Measurements from ENCODE around the gene ATE1. TPM values are rescaled to one million over a fixed set of nuclear protein-coding genes. Genes with fewer than 3 reads are reported as not detected.
"Not testable (repeated sequence)": the region's sequence is repeated elsewhere in the genome, so short reads cannot be mapped to it uniquely, and the experiment has no call there.

Gene ATE1
- total and polyA plus RNA-seq, 10 of the 15 experiments (the other 5 are each of a cell fraction or from before 2014, with no cell fraction given) = 4.3 to 22.7 (median 15.9) TPM

GRCh38 chr10:121974019-121974534 is 46.2 kb upstream of the ATE1 start (continued):
- no peak for TF ChIP-seq NR2F1 (conservative IDR thresholded peaks at IDR 0.05)
- TF ChIP-seq SIN3A (IDR thresholded peaks at IDR 0.05; ENCODE audit: low read depth, low read length) = peak; percentile 89
- TF ChIP-seq BHLHE40 (IDR thresholded peaks at IDR 0.05; ENCODE audit: borderline replicate concordance in 1 of 2, low read depth in 2 of 2, low read length in 1 of 2) = peak; percentile 70 to 90
- no peak for TF ChIP-seq BMI1 (IDR thresholded peaks at IDR 0.05; ENCODE audit: borderline replicate concordance)
- no peak for TF ChIP-seq REST (IDR thresholded peaks at IDR 0.05; ENCODE audit: low read depth, low read length)

DNA sequence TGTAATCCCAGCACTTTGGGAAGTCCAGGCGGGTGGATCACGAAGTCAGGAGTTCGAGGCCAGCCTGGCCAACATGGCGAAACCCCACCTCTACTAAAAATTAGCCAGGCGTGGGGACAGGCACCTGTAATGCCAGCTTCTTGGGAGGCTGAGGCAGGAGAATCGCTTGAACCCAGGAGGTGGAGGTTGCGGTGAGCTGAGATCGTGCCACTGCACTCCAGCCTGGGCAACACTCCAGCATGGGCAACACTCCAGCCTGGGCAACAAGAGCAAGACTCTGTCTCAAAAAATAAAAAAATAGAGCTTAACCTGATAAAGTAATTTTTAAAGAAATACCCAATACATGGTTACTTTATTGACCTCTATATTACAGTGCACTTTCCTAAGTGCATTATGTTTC is 41.3 kb upstream of the ATE1 start:
- BruUV-seq (replicated peaks); H4K20me1 ChIP-seq (ENCODE audit: control insufficient read depth, insufficient read depth); RAD21 ChIA-PET (ENCODE audit: unreplicated experiment); SMC1A ChIA-PET (ENCODE audit: uncharacterized antibody, unreplicated experiment); H3K4me1 ChIP-seq (ENCODE audit: control insufficient read depth, insufficient read depth, low read length); intact Hi-C loops (cut with micrococcal nuclease; ENCODE audit: unreplicated experiment); H3K9ac ChIP-seq (ENCODE audit: control insufficient read depth, insufficient read depth, low read length); H3K4me2 ChIP-seq (ENCODE audit: control insufficient read depth, insufficient read depth); POLR2A ChIA-PET; H3K9me3 ChIP-seq (replicated peaks; ENCODE audit: control insufficient read depth, insufficient read depth, low read length); H3K27me3 ChIP-seq (replicated peaks in 1 of 2; ENCODE audit: control insufficient read depth in 2 of 2, insufficient read depth in 2 of 2, low read length in 1 of 2); ATAC-seq; in situ Hi-C loops (cut with MboI); H3K4me3 ChIP-seq; H3K79me2 ChIP-seq (ENCODE audit: control insufficient read depth, insufficient read depth, low read length); H2AFZ ChIP-seq (ENCODE audit: control insufficient read depth, low read depth, low read length); H3K27ac ChIP-seq (ENCODE audit: control insufficient read depth, insufficient read depth); FAIRE-seq; DNase-seq (ENCODE audit: low read depth, low spot score): not testable (repeated sequence)
- H3K36me3 ChIP-seq (ENCODE audit: control insufficient read depth in 2 of 2, insufficient read depth in 2 of 2, low read length in 1 of 2) = peaks cover 5 to 28% of the 10 kb centered on the region in 2 experiments
- over 99% methylated on average over 8 of the region's 8 CpGs for WGBS (ENCODE audit: insufficient coverage, insufficient replicate concordance, low lambda C conversion rate, missing lambda C conversion rate)
- CTCF ChIA-PET = interaction anchor here (0.7 kb wide), 1 partner anchor 47 kb away, joined by 3 read pairs; no protein-coding TSS in a partner anchor

All from GM12878 (cell line).